ENCODE results near the gene IRF4. TPM values are rescaled to one million over a fixed set of nuclear protein-coding genes. Genes with fewer than 3 reads are reported as not detected.
A peak's percentile ranks its signal among the peaks of the same experiment; 100 is the strongest.

Gene IRF4
- total and polyA plus RNA-seq, 4 donors: 0.10 to 3.8 (median 0.94) TPM

- Histone ChIP-seq H3K27me3 (ENCODE audit: control insufficient read depth in 1 of 2, insufficient read depth in 2 of 2, low read length in 1 of 2) (no peaks in the 10 kb centered on the region), H3K27ac (ENCODE audit: low read depth in 1 of 2, low read length in 2 of 2) (no peak overlapping the region), H3K36me3 (ENCODE audit: control insufficient read depth in 1 of 2, insufficient read depth in 2 of 2, low read length in 1 of 2) (no peaks in the 10 kb centered on the region), H3K4me3 (ENCODE audit: low read length in 2 of 2) (no peak overlapping the region), H3K4me1 (ENCODE audit: control insufficient read depth in 1 of 2, insufficient read depth in 2 of 2, low read length in 2 of 2) (no peaks in the 10 kb centered on the region), H3K9me3 (ENCODE audit: control insufficient read depth, low read length) (peaks cover 8% of the 10 kb centered on the region)
- intact Hi-C loops (cut with DNase I): no loop called here
- DNase-seq (peak in 1 of 2 donors; percentile 40), ATAC-seq (ENCODE audit: low FRiP score) (no peak)
- WGBS, 2 donors: 87 to 88% methylated on average over 12 of the region's 12 CpGs
These were observed 28.3 kb upstream of the IRF4 start for GRCh38 chr6:363291-363690.

GRCh38 chr6:363909-364308 is 27.6 kb upstream of the IRF4 start:
- Histone ChIP-seq H3K4me3 (ENCODE audit: low read length in 2 of 2) (no peak overlapping the region), H3K9me3 (ENCODE audit: control insufficient read depth, low read length) (peaks cover 8% of the 10 kb centered on the region), H3K36me3 (ENCODE audit: control insufficient read depth in 1 of 2, insufficient read depth in 2 of 2, low read length in 1 of 2) (no peaks in the 10 kb centered on the region), H3K27me3 (ENCODE audit: control insufficient read depth in 1 of 2, insufficient read depth in 2 of 2, low read length in 1 of 2) (no peaks in the 10 kb centered on the region), H3K27ac (ENCODE audit: low read depth in 1 of 2, low read length in 2 of 2) (no peak overlapping the region), H3K4me1 (ENCODE audit: control insufficient read depth in 1 of 2, insufficient read depth in 2 of 2, low read length in 2 of 2) (no peaks in the 10 kb centered on the region)
- intact Hi-C loops (cut with DNase I): no loop called here
- DNase-seq (peak; percentile 46 to 59), ATAC-seq (ENCODE audit: low FRiP score) (no peak)
- 89 to 90% methylated on average over 13 of the region's 13 CpGs for WGBS, 2 donors

GRCh38 chr6:364609-365540 is 26.7 kb upstream of the IRF4 start:
- ATAC-seq (ENCODE audit: low FRiP score) (no peak), DNase-seq (peak; percentile 30 to 67)
- no peak overlapping the region for H3K27ac ChIP-seq (ENCODE audit: low read depth in 1 of 2, low read length in 2 of 2)
- intact Hi-C loops (cut with DNase I): no loop called here
- no peaks in the 10 kb centered on the region for H3K27me3 ChIP-seq (ENCODE audit: control insufficient read depth in 1 of 2, insufficient read depth in 2 of 2, low read length in 1 of 2)
- no peaks in the 10 kb centered on the region for H3K4me1 ChIP-seq (ENCODE audit: control insufficient read depth in 1 of 2, insufficient read depth in 2 of 2, low read length in 2 of 2)
- H3K4me3 ChIP-seq (ENCODE audit: low read length in 2 of 2): no peak overlapping the region
- H3K9me3 ChIP-seq (ENCODE audit: control insufficient read depth, low read length): peaks cover 8% of the 10 kb centered on the region
- no peaks in the 10 kb centered on the region for H3K36me3 ChIP-seq (ENCODE audit: control insufficient read depth in 1 of 2, insufficient read depth in 2 of 2, low read length in 1 of 2)
- WGBS, 2 donors: 71% methylated on average over 11 of the region's 11 CpGs

GRCh38 chr6:365835-366234 is 25.7 kb upstream of the IRF4 start:
- H3K27me3 ChIP-seq (ENCODE audit: control insufficient read depth in 1 of 2, insufficient read depth in 2 of 2, low read length in 1 of 2): no peaks in the 10 kb centered on the region
- WGBS, 2 donors: 75 to 78% methylated on average over 6 of the region's 6 CpGs
- H3K36me3 ChIP-seq (ENCODE audit: control insufficient read depth in 1 of 2, insufficient read depth in 2 of 2, low read length in 1 of 2): no peaks in the 10 kb centered on the region
- H3K27ac ChIP-seq (ENCODE audit: low read depth in 1 of 2, low read length in 2 of 2): no peak overlapping the region
- ATAC-seq (ENCODE audit: low FRiP score) (no peak), DNase-seq (peak; percentile 37 to 42)
- H3K9me3 ChIP-seq (ENCODE audit: control insufficient read depth, low read length): peaks cover 8% of the 10 kb centered on the region
- H3K4me1 ChIP-seq (ENCODE audit: control insufficient read depth in 1 of 2, insufficient read depth in 2 of 2, low read length in 2 of 2): no peaks in the 10 kb centered on the region
- intact Hi-C loops (cut with DNase I): no loop called here
- H3K4me3 ChIP-seq (ENCODE audit: low read length in 2 of 2): no peak overlapping the region

- H3K27ac ChIP-seq (ENCODE audit: low read depth in 1 of 2, low read length in 2 of 2): no peak overlapping the region
- no peaks in the 10 kb centered on the region for H3K4me1 ChIP-seq (ENCODE audit: control insufficient read depth in 1 of 2, insufficient read depth in 2 of 2, low read length in 2 of 2)
- peaks cover 6% of the 10 kb centered on the region for H3K9me3 ChIP-seq (ENCODE audit: control insufficient read depth, low read length)
- H3K27me3 ChIP-seq (ENCODE audit: control insufficient read depth in 1 of 2, insufficient read depth in 2 of 2, low read length in 1 of 2): no peaks in the 10 kb centered on the region
- DNase-seq (peak; percentile 46 to 68), ATAC-seq (ENCODE audit: low FRiP score) (peak; percentile 23)
- no peak overlapping the region for H3K4me3 ChIP-seq (ENCODE audit: low read length in 2 of 2)
- intact Hi-C loops (cut with DNase I): no loop called here
- no peaks in the 10 kb centered on the region for H3K36me3 ChIP-seq (ENCODE audit: control insufficient read depth in 1 of 2, insufficient read depth in 2 of 2, low read length in 1 of 2)
- 64% methylated on average over 19 of the region's 19 CpGs for WGBS, 2 donors
These were observed 24.9 kb upstream of the IRF4 start for GRCh38 chr6:366389-367297.

GRCh38 chr6:367298-367794 is 24.2 kb upstream of the IRF4 start:
- WGBS, 2 donors: 81 to 82% methylated on average over 8 of the region's 8 CpGs
- intact Hi-C loops (cut with DNase I): no loop called here
- no peaks in the 10 kb centered on the region for H3K4me1 ChIP-seq (ENCODE audit: control insufficient read depth in 1 of 2, insufficient read depth in 2 of 2, low read length in 2 of 2)
- H3K4me3 ChIP-seq (ENCODE audit: low read length in 2 of 2): no peak overlapping the region
- H3K9me3 ChIP-seq (ENCODE audit: control insufficient read depth, low read length): peaks cover 6% of the 10 kb centered on the region
- DNase-seq (peak in 1 of 2 donors; percentile 3), ATAC-seq (ENCODE audit: low FRiP score) (no peak)
- H3K27ac ChIP-seq (ENCODE audit: low read depth in 1 of 2, low read length in 2 of 2): no peak overlapping the region
- H3K36me3 ChIP-seq (ENCODE audit: control insufficient read depth in 1 of 2, insufficient read depth in 2 of 2, low read length in 1 of 2): no peaks in the 10 kb centered on the region
- H3K27me3 ChIP-seq (ENCODE audit: control insufficient read depth in 1 of 2, insufficient read depth in 2 of 2, low read length in 1 of 2): no peaks in the 10 kb centered on the region

- no peaks in the 10 kb centered on the region for H3K36me3 ChIP-seq (ENCODE audit: control insufficient read depth in 1 of 2, insufficient read depth in 2 of 2, low read length in 1 of 2)
- DNase-seq: peak; percentile 39 to 63
- no peak for ATAC-seq (ENCODE audit: low FRiP score)
- H3K4me3 ChIP-seq (ENCODE audit: low read length in 2 of 2): no peak overlapping the region
- no peaks in the 10 kb centered on the region for H3K27me3 ChIP-seq (ENCODE audit: control insufficient read depth in 1 of 2, insufficient read depth in 2 of 2, low read length in 1 of 2)
- no peak overlapping the region for H3K27ac ChIP-seq (ENCODE audit: low read depth in 1 of 2, low read length in 2 of 2)
- peaks cover 5% of the 10 kb centered on the region for H3K9me3 ChIP-seq (ENCODE audit: control insufficient read depth, low read length)
- 78% methylated on average over 17 of the region's 17 CpGs for WGBS, 2 donors
- no peaks in the 10 kb centered on the region for H3K4me1 ChIP-seq (ENCODE audit: control insufficient read depth in 1 of 2, insufficient read depth in 2 of 2, low read length in 2 of 2)
- intact Hi-C loops (cut with DNase I): no loop called here
These were observed 23.5 kb upstream of the IRF4 start for GRCh38 chr6:367891-368630.

Measured in aorta (tissue), 5 donors.